ENCODE measurements around the gene GARRE1. TPM values are rescaled to one million over a fixed set of nuclear protein-coding genes. Genes with fewer than 3 reads are reported as not detected.
A peak's percentile ranks its signal among the peaks of the same experiment; 100 is the strongest.
"Not testable (repeated sequence)": the region's sequence is repeated elsewhere in the genome, so short reads cannot be mapped to it uniquely, and the experiment has no call there.

GARRE1 gene
- total RNA-seq, 1 experiment from 2014 or later, result 13.9 TPM

DNA sequence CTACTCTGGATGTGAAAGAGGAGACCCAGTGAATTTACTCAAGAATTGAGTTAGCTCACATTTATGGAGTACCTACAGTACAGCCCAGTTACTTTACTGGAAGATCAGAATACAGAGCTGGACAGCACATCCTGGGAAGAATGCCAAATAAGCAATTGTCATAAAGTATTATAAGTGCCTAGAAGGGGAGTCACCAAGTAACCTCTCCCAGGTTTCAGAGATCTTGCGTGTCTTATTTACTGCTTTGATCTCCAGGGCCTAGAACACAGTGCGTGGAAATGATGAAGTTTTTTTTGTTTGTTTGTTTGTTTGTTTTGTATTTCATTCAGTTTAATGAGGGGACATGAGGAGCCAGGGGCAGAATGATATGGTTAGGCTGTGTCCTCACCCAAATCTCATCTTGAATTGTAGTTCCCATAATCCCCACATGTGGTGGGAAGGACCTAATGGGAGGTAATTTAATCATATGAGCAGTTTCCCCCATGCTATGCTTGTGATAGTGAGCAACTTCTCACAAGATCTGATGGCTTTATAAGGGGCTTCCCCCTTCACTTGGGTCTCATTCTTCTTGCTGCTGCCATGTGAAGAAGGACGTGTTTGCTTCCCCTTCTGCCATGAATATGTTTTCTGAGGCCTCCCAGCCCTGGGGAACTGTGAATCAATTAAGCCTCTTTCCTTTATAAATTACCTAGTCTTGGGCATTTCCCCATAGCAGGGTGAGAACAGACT lies 5.2 kb downstream of the GARRE1 start:
- no peak for DNase-seq (ENCODE audit: low spot score)

- no peak for DNase-seq (ENCODE audit: low spot score)
These were observed 6.4 kb downstream of the GARRE1 start for GRCh38 chr19:34260771-34261173.

GRCh38 chr19:34261334-34262109 lies 7.2 kb downstream of the GARRE1 start:
- no peak for DNase-seq (ENCODE audit: low spot score)

- no peak for DNase-seq (ENCODE audit: low spot score)
These were observed 9.4 kb downstream of the GARRE1 start for GRCh38 chr19:34263745-34264237.

DNA sequence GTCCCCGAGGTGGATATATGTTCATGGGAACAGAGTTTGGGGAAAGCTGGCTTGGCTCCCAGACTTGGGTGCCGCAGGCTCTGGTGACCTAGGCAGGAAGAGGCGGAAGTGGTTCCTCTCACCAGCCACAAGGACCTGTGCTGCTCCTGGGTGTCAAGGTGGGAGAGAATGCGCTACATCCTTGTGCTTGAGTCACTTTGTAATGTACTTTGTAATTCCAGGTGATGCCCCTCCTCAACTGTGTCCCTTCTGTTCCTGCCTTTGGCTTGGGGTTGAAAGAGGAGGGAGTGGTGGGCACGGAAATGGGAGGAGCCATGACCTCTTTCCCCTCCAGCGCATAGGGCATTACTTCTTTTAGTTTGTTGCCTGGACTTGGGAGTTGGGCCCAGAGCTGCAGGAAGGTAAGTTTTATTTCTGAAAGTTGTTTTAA lies 10.9 kb downstream of the GARRE1 start:
- no peak for DNase-seq (ENCODE audit: low spot score)

DNA sequence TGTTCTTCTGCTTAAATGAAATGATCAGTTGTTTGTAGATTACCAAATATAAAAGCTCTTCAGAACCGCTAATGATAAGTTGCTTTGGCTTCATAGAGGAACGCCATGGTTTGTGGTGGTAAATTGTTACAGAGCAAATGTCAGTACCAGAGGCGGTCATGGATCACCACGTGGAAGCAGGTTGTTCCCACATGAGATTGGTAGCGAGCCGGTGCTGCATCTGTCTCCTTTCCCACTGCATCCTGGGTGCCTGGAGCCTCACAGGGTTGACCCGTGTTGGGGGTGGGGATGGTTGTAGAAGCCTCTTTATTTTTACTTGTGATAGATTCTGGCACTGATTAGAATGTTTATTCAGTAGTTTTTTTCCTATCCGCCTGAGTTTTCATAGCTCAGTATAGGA lies 14.7 kb downstream of the GARRE1 start:
- DNase-seq (ENCODE audit: low spot score), result no peak

DNA sequence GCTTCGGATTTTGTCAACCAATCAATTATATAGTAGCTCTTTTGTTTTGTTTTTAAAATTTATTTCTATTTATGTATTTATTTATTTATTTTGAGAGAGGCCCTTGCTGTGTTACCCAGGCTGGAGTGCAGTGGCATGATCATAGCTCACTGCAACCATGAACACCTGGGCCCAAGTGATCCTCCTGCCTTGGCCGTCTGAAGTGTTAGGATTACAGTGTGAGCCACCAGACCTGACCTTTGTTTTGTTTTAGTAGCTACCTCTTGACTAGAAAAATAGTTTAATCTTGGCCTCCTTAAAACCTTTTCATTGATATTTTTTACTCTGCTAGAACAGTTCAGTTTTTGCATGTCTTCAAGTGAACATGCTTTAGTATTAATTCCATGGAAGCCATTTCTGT lies 15.1 kb downstream of the GARRE1 start:
- no peak for DNase-seq (ENCODE audit: low spot score)

DNA sequence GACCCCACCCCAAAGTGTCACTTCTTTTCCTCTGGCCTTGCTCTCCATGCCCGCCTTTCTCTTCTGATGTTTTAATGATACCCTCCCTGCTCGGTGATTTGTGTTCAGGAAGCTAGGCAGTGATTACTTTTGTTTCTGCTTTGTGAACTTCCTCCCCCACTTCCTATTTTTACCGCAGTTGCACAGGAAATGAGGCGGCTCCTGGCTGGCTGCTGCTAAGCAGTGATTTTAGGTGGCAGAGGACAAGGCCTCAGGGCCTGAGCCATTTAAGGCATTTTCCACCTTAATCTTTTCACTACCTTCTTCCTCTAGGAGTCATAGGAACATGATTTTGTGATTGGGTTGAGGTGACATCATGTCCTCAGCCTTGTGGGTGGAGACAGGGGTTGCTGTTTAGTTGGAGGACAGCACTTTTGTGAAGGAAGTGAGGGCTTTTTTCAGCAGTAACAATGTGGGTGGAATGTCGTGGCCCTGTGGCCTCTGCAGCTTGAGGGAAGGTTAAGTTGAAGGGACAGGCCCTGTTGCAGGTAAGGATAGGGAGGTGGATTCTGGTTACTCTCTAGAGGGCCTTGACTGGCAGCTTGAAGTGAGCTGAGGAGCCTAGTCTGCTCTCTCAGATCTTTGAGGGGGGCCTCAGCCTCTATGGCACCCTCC lies 15.7 kb downstream of the GARRE1 start:
- DNase-seq (ENCODE audit: low spot score), result peak; percentile 56

- no peak for DNase-seq (ENCODE audit: low spot score)
These were observed 18.8 kb downstream of the GARRE1 start for GRCh38 chr19:34273121-34273520.

- no peak for DNase-seq (ENCODE audit: low spot score)
These were observed 20.0 kb downstream of the GARRE1 start for GRCh38 chr19:34274284-34274826.

DNA sequence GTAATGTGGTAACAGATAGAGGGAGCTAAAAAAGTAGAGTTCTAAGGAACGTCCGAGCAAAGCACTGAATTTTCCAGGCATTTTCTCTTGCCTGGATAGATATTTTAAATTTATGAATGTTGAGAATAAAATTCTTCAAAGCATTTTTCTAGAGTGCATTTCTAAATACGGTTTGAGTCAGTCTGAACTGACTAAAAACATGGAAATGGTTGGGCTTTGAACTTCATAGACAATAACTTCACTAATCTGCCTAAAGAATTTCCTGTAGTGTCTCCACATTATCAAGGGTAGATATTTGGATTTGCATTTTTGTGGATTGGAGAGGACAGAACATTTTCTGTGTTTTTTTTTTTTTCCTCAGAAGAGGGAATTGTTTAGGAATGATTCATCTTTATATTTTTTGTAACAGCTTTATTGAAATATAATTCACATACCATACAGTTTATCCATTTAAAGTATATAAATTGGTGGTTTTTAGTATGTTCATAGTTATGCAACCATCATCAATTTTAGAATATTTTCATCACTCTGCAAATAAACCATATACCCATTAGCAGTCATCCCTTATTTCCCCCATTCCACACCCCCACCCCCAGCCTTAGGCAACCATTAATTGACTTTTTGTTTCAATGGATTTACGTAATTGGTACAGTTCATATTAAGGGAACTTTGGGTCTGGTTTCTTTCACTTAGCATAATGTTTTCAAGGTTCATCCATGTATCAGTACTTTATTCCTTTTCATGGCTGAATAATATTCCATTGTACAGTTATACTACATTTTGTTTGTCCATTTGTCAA lies 20.7 kb downstream of the GARRE1 start:
- DNase-seq (ENCODE audit: low spot score), result no peak

DNA sequence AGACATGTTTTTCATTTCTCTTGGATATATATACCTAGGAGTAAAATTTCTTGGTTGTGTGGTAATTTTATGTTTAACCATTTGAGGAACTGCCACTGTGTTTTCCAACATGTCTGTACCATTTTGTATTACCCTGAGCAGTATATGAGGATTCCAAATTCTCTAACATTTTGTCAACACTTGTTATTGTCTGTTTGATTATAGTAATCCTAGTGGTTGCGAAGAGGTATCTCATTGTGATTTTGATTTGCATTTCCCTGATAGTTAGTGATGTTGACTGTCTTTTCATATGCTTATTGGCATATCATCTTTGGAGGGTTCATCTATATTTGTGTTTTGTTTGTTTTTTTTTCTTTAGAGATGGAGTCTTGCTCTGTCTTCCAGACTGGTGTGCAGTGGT lies 21.4 kb downstream of the GARRE1 start:
- DNase-seq (ENCODE audit: low spot score), result no peak

GRCh38 chr19:34276614-34277013 lies 22.3 kb downstream of the GARRE1 start:
- no peak for DNase-seq (ENCODE audit: low spot score)

DNA sequence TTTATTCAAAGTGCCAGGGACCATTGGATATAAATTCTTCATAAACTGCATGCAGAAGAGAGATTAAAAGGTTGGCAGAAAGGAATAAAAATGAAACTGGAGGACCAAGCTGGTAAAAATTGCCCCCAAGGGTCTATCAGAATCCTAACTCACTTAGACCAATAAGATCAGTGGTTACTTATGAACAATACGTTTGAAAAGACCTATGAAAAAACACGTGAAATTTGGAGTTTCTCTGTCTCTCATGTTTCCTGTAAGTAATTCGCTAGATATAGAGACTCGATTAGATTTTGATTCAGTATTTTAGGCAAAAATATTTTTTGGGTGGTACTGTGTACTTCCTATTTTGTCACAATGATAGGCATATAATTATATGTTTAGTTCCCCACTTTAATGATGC lies 22.9 kb downstream of the GARRE1 start:
- no peak for DNase-seq (ENCODE audit: low spot score)

DNA sequence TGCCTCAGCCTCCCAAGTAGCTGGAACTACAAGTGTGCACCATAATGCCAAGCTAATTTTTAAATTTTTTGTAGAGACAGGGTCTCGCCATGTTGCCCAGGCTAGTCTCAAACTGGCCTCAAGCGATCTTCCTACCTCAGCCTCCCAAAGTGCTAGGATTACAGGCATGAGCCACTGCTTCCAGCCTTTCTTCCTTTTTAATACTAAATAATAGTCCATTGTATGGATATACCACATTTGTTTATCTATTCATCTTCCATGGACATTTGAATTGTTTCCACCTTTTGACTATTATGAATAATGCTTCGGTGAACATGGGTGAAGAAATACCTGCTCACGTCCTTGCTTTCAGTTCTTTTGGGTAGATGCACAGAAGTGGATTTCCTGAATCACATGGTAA lies 24.4 kb downstream of the GARRE1 start:
- DNase-seq (ENCODE audit: low spot score), result no peak

DNA sequence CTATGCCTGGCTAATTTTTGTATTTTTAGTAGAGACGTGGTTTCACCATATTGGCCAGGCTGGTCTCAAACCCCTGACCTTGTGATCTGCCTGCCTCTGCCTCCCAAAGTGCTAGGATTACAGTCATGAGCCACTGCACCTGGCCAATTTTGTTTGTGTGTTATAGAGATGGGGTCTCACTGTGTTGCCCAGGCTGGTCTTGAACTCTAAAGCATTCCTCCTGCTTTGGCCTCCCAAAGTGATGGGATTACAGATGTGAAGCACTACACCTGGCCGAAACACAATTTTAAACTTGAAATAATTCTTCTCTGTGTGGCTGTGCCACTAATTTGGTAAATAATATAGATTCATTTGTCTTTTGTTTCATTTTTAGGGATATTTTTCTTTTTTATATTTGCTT lies 27.1 kb downstream of the GARRE1 start:
- not testable (repeated sequence) for DNase-seq (ENCODE audit: low spot score)

GRCh38 chr19:34282611-34283519 lies 28.5 kb downstream of the GARRE1 start:
- no peak for DNase-seq (ENCODE audit: low spot score)

DNA sequence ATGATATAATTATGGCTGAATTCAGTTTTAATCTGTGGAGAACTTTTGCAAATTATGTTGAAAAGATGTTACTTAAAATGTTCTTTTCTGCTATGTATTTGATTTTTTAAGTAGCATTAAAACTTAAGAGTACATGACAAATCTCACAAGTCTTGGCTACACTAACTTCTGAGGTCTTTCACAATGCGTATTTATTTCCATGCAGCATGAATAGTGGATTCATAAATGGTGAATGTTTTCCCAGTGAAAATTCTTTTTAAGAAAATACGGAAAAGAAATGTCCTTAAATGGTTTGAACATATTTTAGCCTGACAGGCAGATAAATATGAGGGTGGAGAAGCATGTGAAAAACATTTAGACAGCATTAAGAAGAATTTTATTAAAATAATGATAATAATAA lies 30.2 kb downstream of the GARRE1 start:
- no peak for DNase-seq (ENCODE audit: low spot score)

DNA sequence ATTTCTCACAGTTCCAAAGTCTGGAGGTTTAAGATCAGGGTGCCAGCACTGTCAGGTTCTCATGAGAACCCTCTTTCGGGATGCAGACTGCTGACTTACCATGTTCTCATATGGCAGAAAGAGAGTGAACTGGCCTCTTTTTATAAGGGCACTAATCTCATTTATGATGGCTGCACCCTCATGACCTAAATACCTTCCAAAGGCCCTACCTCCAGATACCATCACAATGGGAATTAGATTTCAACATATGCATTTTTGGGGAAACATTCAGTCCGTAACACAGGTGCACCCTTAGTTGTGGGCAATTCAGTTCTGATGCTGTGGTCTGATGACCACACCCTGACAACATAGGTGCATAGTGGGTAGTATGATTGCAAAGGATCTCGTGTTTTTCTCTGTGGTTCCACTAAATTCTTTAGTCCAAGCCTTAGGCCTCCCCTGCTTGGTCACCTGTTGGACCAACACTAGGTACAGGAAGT lies 33.3 kb downstream of the GARRE1 start:
- no peak for DNase-seq (ENCODE audit: low spot score)

DNA sequence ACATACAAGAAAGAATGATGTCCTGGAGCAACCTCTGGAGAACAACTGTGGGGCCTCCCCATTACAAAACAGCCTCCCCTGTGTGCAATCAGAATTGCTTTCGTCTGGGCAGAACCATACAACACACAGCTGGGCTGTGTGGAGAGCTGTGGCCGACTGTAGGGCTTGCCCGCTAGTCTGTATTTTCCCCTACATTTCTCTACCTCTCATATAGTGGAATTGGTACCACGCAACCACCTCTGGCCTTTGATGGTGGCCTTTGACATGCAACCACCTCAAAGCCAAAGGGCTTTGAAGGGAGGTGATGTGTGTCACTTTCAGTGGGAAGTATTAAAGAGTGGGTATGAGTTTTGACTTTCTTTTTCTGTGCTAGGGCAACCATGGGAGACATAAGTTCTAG lies 34.0 kb downstream of the GARRE1 start:
- no peak for DNase-seq (ENCODE audit: low spot score)

Data from HT-29 (cell line).